Calu3 (cell line): ENCODE measurements around the gene SHH. TPM values are rescaled to one million over a fixed set of nuclear protein-coding genes. Genes with fewer than 3 reads are reported as not detected.

ENCODE experiments used
- Bru-seq: library from RNA; stranded (reverse); fragments of 400-500 nt; gene quantifications from one replicate; lab custom pipeline; 2021; lab: Mats Ljungman, UMichigan
- BruChase-seq, 2 experiments: library from RNA; stranded (reverse); fragments of 400-500 nt; gene quantifications; one replicate each; lab custom pipeline; 2021; lab: Mats Ljungman, UMichigan
- BruUV-seq: library from RNA; stranded (reverse); fragments of 400-500 nt; replicated peaks from 2 replicates; lab custom pipeline; 2021; lab: Mats Ljungman, UMichigan
- CTCF ChIA-PET: fragments of 300-600 bp; sonication (Branson Sonifier 250); formaldehyde crosslinking; loops from one replicate; lab custom pipeline; 2022; ENCODE audit warnings: antibody characterized with exemption; lab: Charles Lee
- DNase-seq: peaks from one replicate; pipeline ENCODE4 v3.0.0; 2022
- H3K27ac Mint-ChIP-seq: one replicate; pipeline ENCODE4 v1.8.0; 2022; ENCODE audit warnings: mixed read lengths; ENCODE audit not compliant: unreplicated experiment
- H3K27me3 Mint-ChIP-seq: one replicate; pipeline ENCODE4 v1.8.0; 2022; ENCODE audit warnings: mixed read lengths; ENCODE audit not compliant: unreplicated experiment
- H3K36me3 Mint-ChIP-seq: one replicate; pipeline ENCODE4 v1.8.0; 2022; ENCODE audit warnings: mild to moderate bottlenecking, moderate library complexity, mixed read lengths; ENCODE audit not compliant: insufficient read depth, unreplicated experiment
- H3K4me1 Mint-ChIP-seq: one replicate; pipeline ENCODE4 v1.8.0; 2022; ENCODE audit warnings: mild to moderate bottlenecking, low read depth, mixed read lengths; ENCODE audit not compliant: unreplicated experiment
- H3K4me3 Mint-ChIP-seq: one replicate; pipeline ENCODE4 v1.8.0; 2022; ENCODE audit warnings: mild to moderate bottlenecking, low read depth, moderate library complexity, mixed read lengths; ENCODE audit not compliant: unreplicated experiment
- H3K9me3 Mint-ChIP-seq: one replicate; pipeline ENCODE4 v1.8.0; 2022; ENCODE audit warnings: low read depth, mixed read lengths; ENCODE audit not compliant: unreplicated experiment
- CTCF ChIP-seq: fragments of 200-600 bp; IDR thresholded peaks from one replicate; pipeline ENCODE4 v1.8.0; 2022; ENCODE audit warnings: antibody characterized with exemption; ENCODE audit not compliant: unreplicated experiment
- intact Hi-C: fragments of 100-400 bp; cut with micrococcal nuclease; formaldehyde crosslinking; loops from one replicate; pipeline ENCODE4 v1.10.0; 2022; ENCODE audit not compliant: unreplicated experiment
- long read RNA-seq: library from polyadenylated mRNA; stranded (forward); transcript quantifications from one replicate; pipeline ENCODE4 v2.0.0, GENCODE V29; 2022
- total RNA-seq: library from RNA; stranded (reverse); gene quantifications from 2 replicates; pipeline ENCODE4 v1.2.3, GENCODE V29; 2022

SHH gene
- 0.66 and 1.1 TPM in 2 replicates for total RNA-seq
- percentile 22 among the genes with signal in this experiment for Bru-seq, nascent RNA
- percentile 22 among the genes with signal in this experiment for BruChase-seq, experiment 1, labeled RNA remaining after a 6-hour chase
- BruChase-seq, experiment 2, labeled RNA remaining after a 2-hour chase, result percentile 23 among the genes with signal in this experiment
- long read RNA-seq, result 0 reads

GRCh38 chr7:155811895-155812761, at the start of gene SHH:
TSS of gene SHH (minus strand) at chr7:155812463. CDS start at chr7:155812122, 341 bp downstream.
- intact Hi-C loops, result loop anchor here (10.0 kb wide), 1 partner anchor 953 kb away; no protein-coding TSS in a partner anchor
- DNase-seq, result peak; percentile 20
- no TSS peak for BruUV-seq
- H3K27ac Mint-ChIP-seq, result no peak within 1 kb of the TSS
- peak within 1 kb of the TSS; percentile 72 for H3K4me3 Mint-ChIP-seq
- CTCF ChIA-PET, result interaction anchor here (2.3 kb wide), 1 partner anchor 13 kb away, joined by 5 read pairs; no protein-coding TSS in a partner anchor
- H3K27me3 Mint-ChIP-seq, result peaks cover 56% of the 10 kb centered on the region
- peaks cover 18% of the 10 kb centered on the region for H3K36me3 Mint-ChIP-seq
- peaks cover 48% of the 10 kb centered on the region for H3K4me1 Mint-ChIP-seq
- TF ChIP-seq CTCF, result no peak
- no peaks in the 10 kb centered on the region for H3K9me3 Mint-ChIP-seq

- DNase-seq, result no peak
- Mint-ChIP-seq H3K27ac (peak overlapping the region; percentile 34), H3K36me3 (peaks cover 3% of the 10 kb centered on the region), H3K9me3 (no peaks in the 10 kb centered on the region), H3K4me3 (peak overlapping the region; percentile 6), H3K4me1 (peaks cover 26% of the 10 kb centered on the region), H3K27me3 (peaks cover 21% of the 10 kb centered on the region)
- CTCF ChIA-PET, result interaction anchor here (1.0 to 2.4 kb wide), 4 partner anchors 9 to 295 kb away, joined by 4 to 11 read pairs (median 5); no protein-coding TSS in a partner anchor
- BruUV-seq, result no TSS peak
- intact Hi-C loops, result loop anchor here (2.0 to 5.0 kb wide), 3 partner anchors 44 to 91 kb away; no protein-coding TSS in a partner anchor
- TF ChIP-seq CTCF, result no peak
These were observed 49.2 kb upstream of the SHH start for GRCh38 chr7:155861480-155861868.

GRCh38 chr7:155860840-155861479, 48.7 kb upstream of the SHH start:
- peak; percentile 88 for DNase-seq
- intact Hi-C loops, result loop anchor here (2.0 to 5.0 kb wide), 3 partner anchors 44 to 91 kb away; no protein-coding TSS in a partner anchor
- Mint-ChIP-seq H3K36me3 (peaks cover 3% of the 10 kb centered on the region), H3K4me1 (peaks cover 21% of the 10 kb centered on the region), H3K27ac (peak overlapping the region; percentile 34), H3K27me3 (peaks cover 19% of the 10 kb centered on the region), H3K9me3 (no peaks in the 10 kb centered on the region), H3K4me3 (peak overlapping the region; percentile 6)
- CTCF ChIA-PET, result interaction anchor here (1.0 to 2.4 kb wide), 4 partner anchors 9 to 296 kb away, joined by 4 to 11 read pairs (median 5); no protein-coding TSS in a partner anchor
- BruUV-seq, result no TSS peak
- TF ChIP-seq CTCF, result no peak

- CTCF ChIA-PET, result interaction anchor here (1.0 to 2.4 kb wide), 4 partner anchors 8 to 296 kb away, joined by 4 to 11 read pairs (median 5); no protein-coding TSS in a partner anchor
- intact Hi-C loops, result loop anchor here (2.0 to 5.0 kb wide), 3 partner anchors 43 to 92 kb away; no protein-coding TSS in a partner anchor
- H3K36me3 Mint-ChIP-seq, result peaks cover 3% of the 10 kb centered on the region
- H3K9me3 Mint-ChIP-seq, result no peaks in the 10 kb centered on the region
- BruUV-seq, result no TSS peak
- H3K27me3 Mint-ChIP-seq, result peaks cover 14% of the 10 kb centered on the region
- TF ChIP-seq CTCF, result no peak
- DNase-seq, result no peak
- H3K27ac Mint-ChIP-seq, result no peak overlapping the region
- no peak overlapping the region for H3K4me3 Mint-ChIP-seq
- H3K4me1 Mint-ChIP-seq, result peaks cover 16% of the 10 kb centered on the region
These were observed 48.2 kb upstream of the SHH start for GRCh38 chr7:155860461-155860839.
